NCI-H526 (cell line): ENCODE data around the gene PSME4.
"Not testable (repeated sequence)": the region's sequence is repeated elsewhere in the genome, so short reads cannot be mapped to it uniquely, and the experiment has no call there.

Source experiments
- DNase-seq, 2 experiments: peaks; one replicate each; lab custom pipeline; 2025; lab: John Stamatoyannopoulos, UW

The PSME4 gene

DNA sequence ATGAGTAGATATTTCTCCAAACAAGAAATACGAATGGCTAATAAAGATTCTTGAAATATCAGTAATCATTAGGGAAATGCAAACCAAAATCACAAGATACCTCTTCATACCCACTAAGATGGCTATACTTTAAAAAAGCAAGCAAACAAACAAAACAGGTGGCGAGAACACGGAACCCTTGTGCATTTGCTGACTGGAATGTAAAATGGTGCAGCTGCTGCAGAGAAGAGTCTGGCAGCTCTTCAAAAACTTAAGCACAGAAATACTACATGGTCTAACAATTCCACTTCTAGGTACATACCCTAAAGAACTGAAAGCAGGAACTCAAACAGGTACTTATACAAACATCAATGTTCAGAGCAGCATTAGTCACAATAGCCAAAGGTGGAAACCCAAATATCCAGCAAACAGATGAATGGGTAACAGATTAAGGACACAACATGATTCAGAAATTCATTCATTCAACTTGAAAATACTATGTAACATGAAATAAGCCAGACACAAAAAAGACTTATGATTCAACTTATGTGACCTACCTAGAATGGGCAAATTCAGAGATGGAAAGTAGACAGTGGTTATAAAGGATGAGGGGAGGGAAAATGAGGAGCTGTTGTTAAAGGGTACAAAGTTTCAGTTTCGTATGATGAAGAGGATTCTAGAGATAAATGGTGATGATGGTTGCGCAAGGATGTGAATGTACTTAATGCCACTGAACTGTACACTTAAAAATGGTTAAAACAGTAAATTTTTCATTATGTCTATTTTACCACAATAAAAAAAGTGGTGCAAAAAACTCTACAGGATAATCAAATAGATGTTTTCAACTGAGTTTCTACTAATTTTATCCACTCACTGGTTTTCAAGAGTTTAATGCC is 84.2 kb downstream of the PSME4 start:
- DNase-seq, result no peak

DNA sequence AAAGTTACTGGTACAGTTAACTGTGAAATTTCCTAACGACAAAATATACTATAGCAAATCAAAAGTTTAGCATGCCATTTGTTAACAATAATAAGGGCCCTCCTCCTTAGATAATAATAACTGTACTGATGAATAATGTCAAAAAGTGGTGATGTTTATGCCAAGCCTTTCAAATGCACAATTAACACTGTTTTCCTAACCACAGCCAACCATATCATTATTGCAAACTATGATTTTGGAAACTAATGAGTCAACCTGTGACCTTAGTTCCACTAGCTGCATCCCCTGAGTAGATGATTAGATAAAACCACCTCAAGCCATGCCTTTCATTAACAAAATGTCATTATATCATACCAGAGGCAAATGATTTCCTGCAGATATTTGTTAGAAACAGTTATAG is 85.9 kb downstream of the PSME4 start:
- DNase-seq, result no peak

GRCh38 chr2:53881986-53882385 is 88.8 kb downstream of the PSME4 start:
- DNase-seq, result no peak

- DNase-seq, result no peak
Measured at GRCh38 chr2:53881360-53881759, 89.4 kb downstream of the PSME4 start.

- DNase-seq, result no peak
Measured at GRCh38 chr2:53880756-53881155, 90.0 kb downstream of the PSME4 start.

DNA sequence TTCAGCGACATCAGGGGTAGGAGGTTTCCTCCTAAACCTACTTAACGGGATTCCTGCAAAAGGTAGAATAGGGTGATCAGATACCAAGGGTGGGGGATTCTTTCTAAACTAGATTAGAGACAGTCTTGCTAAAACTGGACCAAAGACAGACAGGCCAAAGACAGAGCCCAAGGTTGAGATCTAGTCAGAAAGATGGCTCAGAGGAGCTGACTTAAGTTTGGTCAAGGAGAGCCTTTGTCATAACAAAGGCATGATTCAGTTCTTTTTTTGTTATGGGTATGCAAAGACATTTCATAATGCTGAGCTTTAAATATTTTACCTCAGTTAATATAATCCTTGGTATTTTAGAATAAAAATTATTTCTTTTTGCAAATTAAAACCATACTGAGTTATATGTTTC is 93.2 kb downstream of the PSME4 start:
- DNase-seq, result no peak

DNA sequence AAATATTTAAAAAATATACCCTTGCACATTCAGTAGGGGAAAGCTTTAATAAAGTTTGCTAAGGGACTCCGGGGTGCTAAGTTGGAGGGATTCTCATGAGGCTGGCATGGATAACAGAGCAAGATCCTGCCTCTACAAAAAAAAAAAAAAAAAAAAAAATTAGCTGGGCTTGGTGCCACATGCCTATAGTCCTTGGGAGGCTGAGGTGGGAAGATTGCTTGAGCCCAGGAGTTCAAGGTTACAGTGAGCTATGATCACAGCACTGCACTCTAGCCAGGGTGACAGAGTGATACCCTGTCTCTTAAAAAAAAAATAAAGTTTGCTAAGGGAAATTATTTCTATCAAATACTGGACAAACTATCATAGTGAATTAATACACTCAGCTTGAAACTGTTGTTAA is 93.7 kb downstream of the PSME4 start:
- no peak for DNase-seq

DNA sequence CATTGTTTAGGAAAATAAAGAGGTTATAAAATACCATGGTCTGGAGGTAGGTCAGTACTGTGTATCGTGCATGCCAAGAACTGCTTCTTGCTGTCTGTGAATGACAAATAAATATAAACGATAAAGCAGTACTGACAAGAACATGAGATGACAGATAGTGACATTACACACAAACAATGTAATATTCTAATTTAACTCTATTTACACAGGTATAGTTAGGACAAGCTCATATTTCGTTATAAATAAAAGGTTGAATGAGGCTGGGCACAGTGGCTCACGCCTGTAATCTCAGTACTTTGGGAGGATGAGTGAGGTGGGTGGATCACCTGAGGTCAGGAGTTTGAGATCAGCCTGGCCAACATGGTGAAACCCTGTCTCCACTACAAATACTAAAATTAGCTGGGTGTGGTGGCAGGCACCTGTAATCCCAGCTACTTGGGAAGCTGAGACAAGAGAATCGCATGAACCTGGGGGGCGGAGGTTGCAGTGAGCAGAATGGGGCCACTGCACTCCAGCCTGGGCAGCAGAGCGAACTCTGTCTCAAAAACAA is 96.3 kb downstream of the PSME4 start:
- DNase-seq, result no peak

DNA sequence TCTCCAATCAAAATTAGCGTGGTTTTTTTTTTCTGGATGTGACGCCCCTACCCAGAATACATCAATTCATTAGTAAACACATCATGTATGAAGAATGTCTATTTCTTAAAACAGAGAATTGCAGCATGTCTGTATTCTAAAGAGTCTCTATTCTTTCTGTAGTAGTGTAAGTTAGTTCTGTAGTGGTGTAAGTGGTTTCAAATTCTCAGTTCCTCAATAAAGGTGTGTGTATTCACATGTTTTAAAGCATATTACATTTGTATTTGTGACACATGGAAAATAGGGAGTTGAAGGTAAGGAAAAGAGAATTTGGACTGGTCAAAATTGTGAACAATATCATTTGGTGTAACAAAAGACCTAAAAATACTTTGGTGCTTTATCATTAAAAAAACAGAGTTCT is 103.0 kb downstream of the PSME4 start:
- DNase-seq, result no peak

GRCh38 chr2:53867169-53867568 is 103.6 kb downstream of the PSME4 start:
- no peak for DNase-seq

DNA sequence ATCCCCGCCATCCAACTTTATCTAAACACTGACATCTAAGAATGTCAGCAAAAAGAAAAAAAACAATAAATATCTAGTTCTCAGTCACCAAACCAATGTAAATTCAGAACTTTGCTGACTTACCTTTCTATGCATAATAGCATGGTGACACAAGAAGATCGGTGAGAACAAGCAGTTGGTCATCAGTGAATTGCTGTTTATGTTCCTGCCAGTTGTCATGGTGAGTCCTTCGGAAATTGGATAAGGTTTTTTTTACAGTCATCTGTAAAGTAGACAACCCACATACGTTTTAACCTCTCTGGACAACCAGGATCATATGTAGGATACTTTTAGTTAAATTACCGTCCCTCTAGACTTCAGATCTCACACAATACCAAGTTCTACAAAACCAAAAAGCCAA is 104.8 kb downstream of the PSME4 start:
- no peak for DNase-seq

DNA sequence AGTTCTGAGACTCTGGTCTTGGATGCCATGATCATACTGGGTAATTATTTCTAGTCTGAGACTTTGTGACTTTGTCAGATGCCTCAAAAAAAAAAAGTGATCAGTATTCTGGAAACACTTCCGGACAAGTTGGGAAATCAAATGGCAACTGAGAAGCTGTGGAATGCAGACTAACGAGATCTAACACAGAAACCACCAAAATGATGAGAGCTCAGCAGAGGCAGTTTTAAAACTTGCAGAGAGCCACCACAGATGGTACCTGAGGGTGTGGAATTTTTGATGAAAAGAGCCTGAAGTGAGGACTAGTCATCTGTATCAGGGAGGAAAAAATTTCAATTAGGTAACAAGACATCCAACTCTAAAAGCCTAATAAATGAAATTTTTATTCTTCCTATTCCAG is 105.5 kb downstream of the PSME4 start:
- DNase-seq, result no peak

DNA sequence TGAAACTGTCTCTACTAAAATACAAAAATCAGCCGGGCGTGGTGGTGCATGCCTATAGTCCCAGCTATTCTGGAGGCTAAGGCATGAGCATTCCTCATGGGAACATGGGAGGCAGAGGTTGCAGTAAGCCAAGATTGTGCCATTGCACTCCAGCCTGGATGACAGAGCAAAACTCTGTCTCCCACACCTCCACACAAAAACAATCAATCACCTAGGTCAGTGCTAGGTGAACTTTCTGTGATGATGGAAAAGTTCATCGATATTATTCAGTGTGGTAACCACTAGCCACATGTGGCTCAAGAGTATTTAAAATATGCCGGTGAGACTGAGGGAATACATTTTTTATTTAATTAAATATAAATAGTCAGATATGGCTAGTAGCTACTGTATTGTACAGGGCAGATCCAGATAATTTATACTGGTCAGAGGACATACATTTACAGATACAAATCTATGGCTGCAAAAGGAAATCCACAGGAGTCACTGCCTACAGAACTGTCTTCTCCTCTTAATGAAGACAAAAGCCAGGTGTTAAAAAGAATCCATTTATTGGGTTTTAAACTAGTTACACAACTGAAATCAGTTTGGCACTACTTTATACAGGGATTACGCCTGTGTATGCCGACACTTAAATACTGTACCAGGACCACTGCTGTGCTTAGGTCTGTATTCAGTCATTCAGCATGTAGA is 107.1 kb downstream of the PSME4 start:
- DNase-seq, result no peak

DNA sequence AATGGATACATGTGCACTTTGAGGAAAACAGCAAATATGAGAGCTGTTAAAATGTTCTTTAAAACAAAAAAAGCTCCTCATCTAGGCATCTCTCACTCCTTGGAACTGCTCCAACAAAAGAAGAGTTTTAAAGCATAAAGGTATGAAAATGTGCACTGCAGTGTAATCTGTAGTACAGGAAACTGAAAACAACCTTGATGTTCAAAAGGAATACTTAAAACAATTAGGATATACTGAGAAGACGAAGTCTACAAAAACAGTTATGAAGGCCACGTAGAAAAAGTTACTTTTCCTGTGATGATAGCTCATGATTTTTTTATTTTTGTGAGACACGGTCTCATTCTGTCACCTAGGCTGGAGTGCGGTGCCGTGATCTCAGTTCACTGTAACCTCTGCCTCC is 109.0 kb downstream of the PSME4 start:
- DNase-seq, result no peak

DNA sequence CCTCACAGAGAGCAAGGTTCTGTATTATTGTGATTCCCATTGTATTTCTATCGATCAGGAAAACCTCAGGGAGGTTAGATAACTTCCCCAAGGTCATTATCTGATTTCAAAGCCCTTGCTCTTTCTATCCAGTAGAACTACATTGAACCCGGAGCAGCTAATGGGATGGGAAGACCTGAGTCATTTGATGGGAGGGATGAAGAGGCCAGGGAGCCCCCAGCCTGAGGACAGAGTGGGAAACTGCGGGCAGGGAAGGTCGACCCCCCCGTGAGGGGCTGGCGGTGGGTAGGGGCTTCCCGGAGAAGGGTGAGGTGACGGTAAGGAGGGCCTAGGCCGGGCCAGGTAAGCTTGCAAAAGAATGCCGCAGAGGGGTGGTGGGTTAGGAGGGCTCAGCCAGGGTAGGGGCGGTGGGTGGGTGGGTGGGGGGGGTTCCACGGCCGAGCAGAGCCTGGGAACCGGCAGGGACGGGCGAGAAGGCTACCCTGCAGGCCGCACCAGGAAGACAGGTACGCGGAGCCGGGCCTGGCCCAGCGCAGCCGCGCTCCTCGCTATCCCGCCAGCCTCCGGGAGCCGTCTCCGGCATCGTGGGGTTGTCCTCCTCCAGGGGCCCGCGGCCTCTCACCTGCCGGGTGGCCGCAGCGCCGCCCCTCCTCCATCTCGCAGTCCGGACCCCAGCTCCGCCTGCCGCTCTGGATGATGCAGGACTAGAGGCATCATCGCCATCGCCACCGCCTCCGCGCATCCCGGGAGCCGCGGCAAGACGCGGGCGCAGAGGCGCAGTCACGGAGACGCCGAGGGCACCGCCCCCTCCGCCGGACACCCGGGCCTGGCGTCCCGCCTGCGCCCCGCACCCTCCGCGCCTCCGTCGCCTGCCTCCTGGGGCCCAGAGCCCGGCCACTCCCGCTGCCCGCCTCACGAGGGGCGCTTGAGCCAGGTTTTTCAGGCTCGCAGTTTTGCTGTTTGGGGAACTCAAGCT is 111.3 kb downstream of the PSME4 start, which contains the start of gene GPR75:
TSS of gene GPR75 (minus strand) at position 762 of the 976 bp plus-strand sequence. CDS start 5,211 bp downstream, outside the sequence.
- peak in 1 of 2 experiments; percentile 66 for DNase-seq

GRCh38 chr2:53856272-53856671 is 114.5 kb downstream of the PSME4 start:
- no peak for DNase-seq

DNA sequence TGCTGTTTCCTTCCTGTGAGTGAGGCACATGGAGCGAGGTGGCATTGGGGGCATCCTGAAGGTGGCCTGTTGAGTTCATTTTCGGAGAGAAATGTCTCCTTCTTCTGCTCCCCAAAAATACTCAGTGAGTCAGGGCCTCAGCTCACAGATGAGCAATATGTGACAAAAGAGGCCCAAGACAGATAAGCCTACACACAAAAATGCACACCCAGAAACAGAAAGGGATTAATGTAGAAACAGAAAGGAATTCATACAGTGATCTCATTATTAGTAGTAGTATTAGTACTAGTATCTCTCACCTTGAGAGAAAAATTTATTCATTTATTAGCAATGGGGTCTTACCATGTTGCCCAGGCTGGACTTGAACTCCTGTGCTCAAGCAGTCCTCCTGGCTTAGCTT is 116.1 kb downstream of the PSME4 start:
- DNase-seq, result no peak

- no peak for DNase-seq
Measured at GRCh38 chr2:53852532-53852931, 118.3 kb downstream of the PSME4 start.

GRCh38 chr2:53851052-53851757 is 119.6 kb downstream of the PSME4 start:
- DNase-seq, result not testable (repeated sequence)

DNA sequence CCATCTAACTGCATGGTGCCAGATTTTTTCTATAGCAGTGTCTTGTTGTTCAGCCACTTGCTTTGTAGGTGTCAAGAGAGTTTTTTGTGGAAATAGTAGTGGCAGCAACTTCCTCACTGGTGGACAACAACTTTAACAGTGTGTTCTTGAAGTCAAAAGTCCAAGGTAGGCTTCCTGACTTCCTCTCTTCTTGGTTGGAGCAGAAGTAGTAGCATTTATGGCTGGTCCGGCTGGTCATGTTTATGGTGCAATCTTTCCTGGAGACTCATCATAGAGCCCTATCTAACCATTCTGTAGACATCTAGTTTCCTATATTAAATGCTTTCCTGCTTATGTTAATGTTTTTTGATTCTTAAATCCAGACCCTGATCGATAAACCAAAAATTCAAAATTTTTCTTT is 122.7 kb downstream of the PSME4 start:
- no peak for DNase-seq

DNA sequence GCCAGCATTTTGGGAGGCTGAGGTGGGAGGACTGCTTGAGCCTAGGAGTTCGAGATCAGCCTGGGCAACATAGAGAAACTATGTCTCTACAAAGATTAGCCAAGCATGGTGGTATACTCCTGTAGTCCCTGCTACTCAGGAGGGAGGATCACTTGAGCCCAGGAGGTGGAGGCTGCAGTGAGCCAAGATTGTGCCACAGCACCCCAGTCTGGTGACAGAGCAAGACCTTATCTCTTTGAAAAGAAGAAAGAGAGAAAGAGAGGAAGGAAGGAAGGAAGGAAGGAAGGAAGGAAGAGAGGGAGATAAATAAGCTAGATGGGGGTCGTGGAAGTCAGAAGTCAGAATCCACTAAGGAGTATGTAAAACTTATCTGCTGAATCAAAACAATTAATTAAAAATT is 127.2 kb downstream of the PSME4 start:
- no peak for DNase-seq
